CD14-positive monocyte (primary cell): ENCODE measurements around the gene PDE4D. TPM values are rescaled to one million over a fixed set of nuclear protein-coding genes. Genes with fewer than 3 reads are reported as not detected.

Source experiments
- DNase-seq, 3 donors: peaks; one replicate each; pipeline ENCODE4 v3.0.0-alpha.2; 2011 to 2022
- H2AFZ ChIP-seq: 2 replicates; pipeline ENCODE4 v1.6.0; 2012; ENCODE audit warnings: mild to moderate bottlenecking, low read depth, low read length, inconsistent platforms; ENCODE audit not compliant: insufficient read depth, poor library complexity, severe bottlenecking
- H3K27ac ChIP-seq, 2 donors: 1 replicate in 1 of 2; 2 replicates in 1 of 2; pipeline ENCODE4 v1.5.1; 2012 to 2013; ENCODE audit warnings: low read length in 2 of 2, control low read depth in 1 of 2, inconsistent platforms in 1 of 2, low read depth in 1 of 2, mild to moderate bottlenecking in 1 of 2
- H3K27me3 ChIP-seq, 2 donors: one replicate each; pipeline versions ENCODE4 v1.6.0 to v1.6.1; 2011 to 2013; ENCODE audit warnings: low read length in 2 of 2; ENCODE audit not compliant: control insufficient read depth in 2 of 2, insufficient read depth in 2 of 2
- H3K36me3 ChIP-seq, 2 donors: replicated peaks in 1 of 2; 1 replicate in 1 of 2; 2 replicates in 1 of 2; pipeline versions ENCODE4 v1.5.1 to v1.6.1; 2012 to 2013; ENCODE audit warnings: low read length in 2 of 2, control low read depth in 1 of 2, inconsistent platforms in 1 of 2, mild to moderate bottlenecking in 1 of 2; ENCODE audit not compliant: insufficient read depth in 2 of 2, control insufficient read depth in 1 of 2
- H3K4me1 ChIP-seq, 2 donors: 1 replicate in 1 of 2; 2 replicates in 1 of 2; pipeline versions ENCODE4 v1.5.1 to v1.6.1; 2012 to 2013; ENCODE audit warnings: low read length in 2 of 2, control low read depth in 1 of 2, inconsistent platforms in 1 of 2, mild to moderate bottlenecking in 1 of 2, moderate library complexity in 1 of 2; ENCODE audit not compliant: insufficient read depth in 2 of 2, control insufficient read depth in 1 of 2
- H3K4me2 ChIP-seq: replicated peaks from 2 replicates; pipeline ENCODE3; 2012; ENCODE audit warnings: low read length, moderate library complexity, mild to moderate bottlenecking; ENCODE audit not compliant: poor library complexity, severe bottlenecking; ENCODE audit errors: extremely low read depth
- H3K4me3 ChIP-seq, 3 experiments: fragments of 200-600 bp in 1 of 3; sonication (generic) in 1 of 3; replicated peaks in 1 of 3; 1 replicate in 2 of 3; 2 replicates in 1 of 3; pipeline ENCODE4 v1.5.1; 2011 to 2013; ENCODE audit warnings: low read length in 3 of 3, mild to moderate bottlenecking in 3 of 3, control low read depth in 2 of 3, low read depth in 2 of 3, inconsistent platforms in 1 of 3, moderate library complexity in 1 of 3
- H3K79me2 ChIP-seq: 2 replicates; pipeline ENCODE4 v1.6.0; 2012; ENCODE audit warnings: mild to moderate bottlenecking, control low read depth, inconsistent platforms, low read length, moderate library complexity; ENCODE audit not compliant: insufficient read depth
- H3K9ac ChIP-seq: 2 replicates; pipeline ENCODE4 v1.6.0; 2017; ENCODE audit warnings: low read length, mild to moderate bottlenecking; ENCODE audit not compliant: insufficient read depth, poor library complexity, severe bottlenecking
- H3K9me3 ChIP-seq, 2 donors: replicated peaks in 1 of 2; 1 replicate in 1 of 2; 2 replicates in 1 of 2; pipeline versions ENCODE4 v1.5.1 to v1.6.1; 2012 to 2013; ENCODE audit warnings: low read length in 2 of 2, control low read depth in 1 of 2; ENCODE audit not compliant: control insufficient read depth in 1 of 2, insufficient read depth in 1 of 2
- H4K20me1 ChIP-seq: 2 replicates; pipeline ENCODE4 v1.6.0; 2012; ENCODE audit warnings: mild to moderate bottlenecking, low read length, control low read depth, moderate library complexity; ENCODE audit not compliant: insufficient read depth
- H3K27ac Mint-ChIP-seq, 7 donors: one replicate each; pipeline ENCODE4 v1.8.0; 2020; ENCODE audit warnings: mild to moderate bottlenecking in 7 of 7, mixed read lengths in 7 of 7, moderate library complexity in 6 of 7, inconsistent platforms in 2 of 7
- H3K27me3 Mint-ChIP-seq, 3 donors: one replicate each; pipeline ENCODE4 v1.8.0; 2021 to 2022; ENCODE audit warnings: low read depth in 3 of 3, mild to moderate bottlenecking in 3 of 3, mixed read lengths in 3 of 3, moderate library complexity in 3 of 3, inconsistent platforms in 1 of 3
- H3K36me3 Mint-ChIP-seq, 2 donors: one replicate each; pipeline ENCODE4 v1.8.0; 2020; ENCODE audit warnings: mixed read lengths in 2 of 2, inconsistent platforms in 1 of 2, mild to moderate bottlenecking in 1 of 2
- H3K4me1 Mint-ChIP-seq: one replicate; pipeline ENCODE4 v1.8.0; 2020; ENCODE audit warnings: mild to moderate bottlenecking, mixed read lengths
- H3K4me3 Mint-ChIP-seq, 2 donors: one replicate each; pipeline ENCODE4 v1.8.0; 2020; ENCODE audit warnings: mild to moderate bottlenecking in 2 of 2, mixed read lengths in 2 of 2, moderate library complexity in 1 of 2
- H3K9me3 Mint-ChIP-seq, 7 donors: one replicate each; pipeline ENCODE4 v1.8.0; 2020 to 2022; ENCODE audit warnings: mixed read lengths in 7 of 7, mild to moderate bottlenecking in 6 of 7, moderate library complexity in 6 of 7, inconsistent platforms in 2 of 7
- WGBS: methylation state at CpG from one replicate; pipeline ENCODE4 v1.1.5; 2013; ENCODE audit warnings: missing lambda C conversion rate; ENCODE audit not compliant: insufficient coverage; 5-methylcytosine and 5-hydroxymethylcytosine counted together
- intact Hi-C, 2 donors: fragments of 100-400 bp; cut with micrococcal nuclease; formaldehyde crosslinking; loops; one replicate each; pipeline versions ENCODE4 v1.15.0 to v1.15.1; 2023
- polyA plus RNA-seq, 3 donors: library from polyadenylated mRNA; depleted of rRNA in 1 of 3; unstranded in 2 of 3; stranded (reverse) in 1 of 3; fragments of 300-500 nt in 2 of 3; fragments of >200 nt in 1 of 3; fragmentation: Illumina TruSeq in 2 of 3; gene quantifications; 1 replicate in 2 of 3; 2 replicates in 1 of 3; pipeline ENCODE4 v1.2.3, GENCODE V29; 2012 to 2021
- TF ChIP-seq, protein P1 (sequence below): fragments of 200-600 bp; IDR thresholded peaks from one replicate; pipeline ENCODE4 v1.8.0; 2022; ENCODE audit warnings: antibody characterized with exemption, mild to moderate bottlenecking

The PDE4D gene
- polyA plus RNA-seq, 3 donors: 1.9 to 3.4 (median 2.8) TPM

- no peaks in the 10 kb centered on the region for H3K36me3 ChIP-seq
- Mint-ChIP-seq H3K9me3 (peaks cover 0 to 1% (median 0%) of the 10 kb centered on the region in 7 donors), H3K4me1 (peaks cover 33% of the 10 kb centered on the region), H3K36me3 (peaks cover 0 to 3% of the 10 kb centered on the region in 2 donors), H3K4me3 (no peak overlapping the region), H3K27ac (no peak overlapping the region), H3K27me3 (peaks cover 0 to 3% (median 0%) of the 10 kb centered on the region in 3 donors)
- TF ChIP-seq, protein P1, sequence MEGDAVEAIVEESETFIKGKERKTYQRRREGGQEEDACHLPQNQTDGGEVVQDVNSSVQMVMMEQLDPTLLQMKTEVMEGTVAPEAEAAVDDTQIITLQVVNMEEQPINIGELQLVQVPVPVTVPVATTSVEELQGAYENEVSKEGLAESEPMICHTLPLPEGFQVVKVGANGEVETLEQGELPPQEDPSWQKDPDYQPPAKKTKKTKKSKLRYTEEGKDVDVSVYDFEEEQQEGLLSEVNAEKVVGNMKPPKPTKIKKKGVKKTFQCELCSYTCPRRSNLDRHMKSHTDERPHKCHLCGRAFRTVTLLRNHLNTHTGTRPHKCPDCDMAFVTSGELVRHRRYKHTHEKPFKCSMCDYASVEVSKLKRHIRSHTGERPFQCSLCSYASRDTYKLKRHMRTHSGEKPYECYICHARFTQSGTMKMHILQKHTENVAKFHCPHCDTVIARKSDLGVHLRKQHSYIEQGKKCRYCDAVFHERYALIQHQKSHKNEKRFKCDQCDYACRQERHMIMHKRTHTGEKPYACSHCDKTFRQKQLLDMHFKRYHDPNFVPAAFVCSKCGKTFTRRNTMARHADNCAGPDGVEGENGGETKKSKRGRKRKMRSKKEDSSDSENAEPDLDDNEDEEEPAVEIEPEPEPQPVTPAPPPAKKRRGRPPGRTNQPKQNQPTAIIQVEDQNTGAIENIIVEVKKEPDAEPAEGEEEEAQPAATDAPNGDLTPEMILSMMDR: no peak
- H3K4me2 ChIP-seq: no peak overlapping the region
- no peak overlapping the region for H3K4me3 ChIP-seq
- WGBS: 19% methylated on average over 6 of the region's 7 CpGs
- H3K4me1 ChIP-seq: peaks cover 21 to 31% of the 10 kb centered on the region in 2 donors
- H2AFZ ChIP-seq: no peak overlapping the region
- H4K20me1 ChIP-seq: no peaks in the 10 kb centered on the region
- H3K27ac ChIP-seq: no peak overlapping the region
- H3K9me3 ChIP-seq: no peaks in the 10 kb centered on the region
- intact Hi-C loops: loop anchor here in 1 of 2 donors (5.0 kb wide), 1 partner anchor 85 kb away; no protein-coding TSS in a partner anchor
- no peaks in the 10 kb centered on the region for H3K27me3 ChIP-seq
- no peak overlapping the region for H3K9ac ChIP-seq
- no peak for DNase-seq
- peaks cover 16% of the 10 kb centered on the region for H3K79me2 ChIP-seq
Measured at GRCh38 chr5:59042201-59043055, 851.1 kb downstream of the PDE4D start.

GRCh38 chr5:59041355-59041754, 852.2 kb downstream of the PDE4D start:
- no peaks in the 10 kb centered on the region for H3K27me3 ChIP-seq
- Mint-ChIP-seq H3K4me3 (no peak overlapping the region), H3K36me3 (peaks cover 0 to 4% of the 10 kb centered on the region in 2 donors), H3K9me3 (peaks cover 0 to 1% (median 0%) of the 10 kb centered on the region in 7 donors), H3K4me1 (peaks cover 44% of the 10 kb centered on the region), H3K27me3 (peaks cover 0 to 3% (median 0%) of the 10 kb centered on the region in 3 donors), H3K27ac (peak overlapping the region in 2 of 7 donors; percentile 13 to 62)
- H3K9ac ChIP-seq: no peak overlapping the region
- peaks cover 23% of the 10 kb centered on the region for H3K79me2 ChIP-seq
- no peaks in the 10 kb centered on the region for H4K20me1 ChIP-seq
- H2AFZ ChIP-seq: no peak overlapping the region
- H3K4me3 ChIP-seq: no peak overlapping the region
- no peaks in the 10 kb centered on the region for H3K9me3 ChIP-seq
- H3K27ac ChIP-seq: no peak overlapping the region
- intact Hi-C loops: loop anchor here (2.0 to 5.0 kb wide), 2 partner anchors 86 to 87 kb away; no protein-coding TSS in a partner anchor
- H3K4me1 ChIP-seq: peaks cover 28 to 42% of the 10 kb centered on the region in 2 donors
- H3K4me2 ChIP-seq: no peak overlapping the region
- TF ChIP-seq, protein P1: no peak
- DNase-seq: no peak
- no CpG with 5 or more reads among the region's 1 CpG for WGBS
- H3K36me3 ChIP-seq: no peaks in the 10 kb centered on the region
